HG03039 (cell line): ENCODE results near the gene INPP5K.

ENCODE experiments used
- ATAC-seq: cut with Tn5 transposase; IDR thresholded peaks from one replicate; pipeline ENCODE4 v1.9.1; 2021; ENCODE audit warnings: mild to moderate bottlenecking, moderate library complexity; ENCODE audit not compliant: unreplicated experiment

Gene INPP5K

GRCh38 chr17:1486802-1487695, 29.4 kb downstream of the INPP5K start:
- no peak for ATAC-seq

- ATAC-seq: no peak
Measured at GRCh38 chr17:1485423-1486376, 30.7 kb downstream of the INPP5K start.

- ATAC-seq: peak; percentile 24
Measured at GRCh38 chr17:1484676-1485422, 31.6 kb downstream of the INPP5K start.

- ATAC-seq: no peak
Measured at GRCh38 chr17:1484060-1484535, 32.3 kb downstream of the INPP5K start.

- no peak for ATAC-seq
Measured at GRCh38 chr17:1482680-1483079, 33.7 kb downstream of the INPP5K start.

- no peak for ATAC-seq
Measured at GRCh38 chr17:1481736-1482135, 34.7 kb downstream of the INPP5K start.

- ATAC-seq: no peak
Measured at GRCh38 chr17:1480747-1481465, 35.5 kb downstream of the INPP5K start.

- no peak for ATAC-seq
Measured at GRCh38 chr17:1478418-1478817, 38.0 kb downstream of the INPP5K start.

GRCh38 chr17:1475321-1475854, 41.0 kb downstream of the INPP5K start:
- ATAC-seq: no peak

GRCh38 chr17:1474402-1475189, 41.8 kb downstream of the INPP5K start:
- no peak for ATAC-seq

GRCh38 chr17:1473841-1474240, 42.6 kb downstream of the INPP5K start:
- no peak for ATAC-seq

- no peak for ATAC-seq
Measured at GRCh38 chr17:1473170-1473569, 43.2 kb downstream of the INPP5K start.

GRCh38 chr17:1471911-1472821, 44.2 kb downstream of the INPP5K start:
- no peak for ATAC-seq

GRCh38 chr17:1471490-1471889, 44.9 kb downstream of the INPP5K start:
- no peak for ATAC-seq

- ATAC-seq: no peak
Measured at GRCh38 chr17:1470755-1471462, 45.5 kb downstream of the INPP5K start.

- no peak for ATAC-seq
Measured at GRCh38 chr17:1470071-1470754, 46.2 kb downstream of the INPP5K start.
